Cardiac muscle cell (in vitro differentiated cells and primary cell): Measurements from ENCODE around the gene NCBP3. TPM values are rescaled to one million over a fixed set of nuclear protein-coding genes. Genes with fewer than 3 reads are reported as not detected.

Experiments
- DNase-seq, 2 donors: peaks; one replicate each; pipeline versions ENCODE4 v3.0.0 to v3.0.0-alpha.2; 2010 to 2017; ENCODE audit warnings: low read depth in 1 of 2, low spot score in 1 of 2
- H3K27ac ChIP-seq: fragments of 200-600 bp; sonication (generic); 2 replicates; pipeline ENCODE4 v1.5.1; 2016
- H3K27me3 ChIP-seq: fragments of 200-600 bp; sonication (generic); 2 replicates; pipeline ENCODE4 v1.6.0; 2016; ENCODE audit warnings: control low read depth
- H3K36me3 ChIP-seq: fragments of 200-600 bp; sonication (generic); 2 replicates; pipeline ENCODE4 v1.5.1; 2016; ENCODE audit warnings: control low read depth
- H3K4me1 ChIP-seq: fragments of 200-600 bp; sonication (generic); 2 replicates; pipeline ENCODE4 v1.8.1; 2017; ENCODE audit warnings: low read depth, mild to moderate bottlenecking, mixed run types
- H3K4me3 ChIP-seq: fragments of 200-600 bp; sonication (generic); 2 replicates; pipeline ENCODE4 v1.5.1; 2016; ENCODE audit warnings: mild to moderate bottlenecking
- H3K9me3 ChIP-seq: fragments of 200-600 bp; sonication (generic); 2 replicates; pipeline ENCODE4 v1.5.1; 2017; ENCODE audit warnings: low read depth, mild to moderate bottlenecking, control low read depth
- CTCF ChIP-seq: IDR thresholded peaks from 2 replicates; pipeline ENCODE4 v1.5.1; 2012; ENCODE audit warnings: low read depth, mild to moderate bottlenecking, low read length
- polyA plus RNA-seq: library from polyadenylated mRNA; unstranded; fragments of >200 nt; fragmentation: Nextera tagmentation; extraction: Ambion mirVana; gene quantifications from 2 replicates; pipeline ENCODE4 v1.2.1, GENCODE V29; 2016
- total RNA-seq: library from RNA; depleted of rRNA; stranded (reverse); fragments of >200 nt; gene quantifications from 2 replicates; pipeline ENCODE4 v1.2.3, GENCODE V29; 2016

The NCBP3 gene
- total and polyA plus RNA-seq, 2 experiments from 2014 or later, result 27.0 to 32.2 TPM

- no peaks in the 10 kb centered on the region for H3K9me3 ChIP-seq
- no peak for DNase-seq
- H3K4me1 ChIP-seq, result no peaks in the 10 kb centered on the region
- no peaks in the 10 kb centered on the region for H3K36me3 ChIP-seq
- peak overlapping the region; percentile 55 for H3K27ac ChIP-seq
- no peak overlapping the region for H3K4me3 ChIP-seq
- TF ChIP-seq CTCF, result no peak
- H3K27me3 ChIP-seq, result no peaks in the 10 kb centered on the region
These were observed 44.3 kb downstream of the NCBP3 start for GRCh38 chr17:3801792-3802191.

GRCh38 chr17:3801347-3801746 is 44.7 kb downstream of the NCBP3 start:
- Histone ChIP-seq H3K4me1 (no peaks in the 10 kb centered on the region), H3K9me3 (no peaks in the 10 kb centered on the region), H3K27me3 (no peaks in the 10 kb centered on the region), H3K4me3 (no peak overlapping the region), H3K36me3 (no peaks in the 10 kb centered on the region), H3K27ac (peak overlapping the region; percentile 55)
- TF ChIP-seq CTCF, result no peak
- DNase-seq, result no peak

GRCh38 chr17:3800362-3801271 is 45.4 kb downstream of the NCBP3 start, which contains the start of gene ITGAE:
TSS of gene ITGAE (minus strand) at chr17:3801188. CDS start at chr17:3801144, 44 bp downstream.
- Histone ChIP-seq H3K27me3 (no peaks in the 10 kb centered on the region), H3K27ac (peak within 1 kb of the TSS; percentile 55), H3K4me1 (no peaks in the 10 kb centered on the region), H3K4me3 (no peak within 1 kb of the TSS), H3K9me3 (no peaks in the 10 kb centered on the region), H3K36me3 (no peaks in the 10 kb centered on the region)
- DNase-seq, result no peak
- no peak for TF ChIP-seq CTCF

GRCh38 chr17:3799181-3799945 is 46.7 kb downstream of the NCBP3 start:
- no peak for TF ChIP-seq CTCF
- H3K27me3 ChIP-seq, result no peaks in the 10 kb centered on the region
- no peak for DNase-seq
- H3K4me3 ChIP-seq, result no peak overlapping the region
- H3K36me3 ChIP-seq, result no peaks in the 10 kb centered on the region
- no peak overlapping the region for H3K27ac ChIP-seq
- no peaks in the 10 kb centered on the region for H3K4me1 ChIP-seq
- no peaks in the 10 kb centered on the region for H3K9me3 ChIP-seq

- Histone ChIP-seq H3K27ac (no peak overlapping the region), H3K4me1 (no peaks in the 10 kb centered on the region), H3K36me3 (no peaks in the 10 kb centered on the region), H3K27me3 (no peaks in the 10 kb centered on the region), H3K9me3 (no peaks in the 10 kb centered on the region), H3K4me3 (no peak overlapping the region)
- DNase-seq, result peak in 1 of 2 donors; percentile 32
- no peak for TF ChIP-seq CTCF
These were observed 47.5 kb downstream of the NCBP3 start for GRCh38 chr17:3798273-3799180.
